HepG2 (cell line): ENCODE data around the gene ANTXR1. TPM values are rescaled to one million over a fixed set of nuclear protein-coding genes. Genes with fewer than 3 reads are reported as not detected.

Experiments
- ATAC-seq: fragments of 200-7000 bp; cut with Tn5 transposase; 3 replicates; pipeline ENCODE4 v1.9.1; 2020; ENCODE audit warnings: mild to moderate bottlenecking, moderate library complexity
- BruUV-seq: library from RNA; stranded (reverse); fragments of 400-500 nt; replicated peaks from 2 replicates; lab custom pipeline; 2021; lab: Mats Ljungman, UMichigan
- CTCF ChIA-PET: fragments of 300-600 bp; formaldehyde crosslinking; extraction: SDS; loops from one replicate; lab custom pipeline; 2021; ENCODE audit warnings: low total read pairs, inconsistent platforms, low intra/inter-chr PET ratio; lab: Yijun Ruan, JAX
- POLR2A ChIA-PET: fragments of 350-600 bp; sonication (Branson Sonifier 250); formaldehyde crosslinking; loops from one replicate; lab custom pipeline; 2020; ENCODE audit warnings: antibody characterized with exemption, inconsistent platforms; lab: Yijun Ruan, JAX
- DNase-seq: peaks from one replicate; pipeline ENCODE4 v3.0.0-alpha.2; 2015; ENCODE audit warnings: low spot score
- FAIRE-seq: peaks from 3 replicates; lab custom pipeline; 2011; peaks lifted over from hg19 to GRCh38; lab: Jason Lieb, UNC
- H2AFZ ChIP-seq: one replicate; pipeline ENCODE4 v1.6.1; 2011; ENCODE audit warnings: low read length, inconsistent platforms
- H3K27ac ChIP-seq: fragments of 300-600 bp; 3 replicates; pipeline ENCODE4 v1.8.0; 2011; ENCODE audit warnings: mixed run types, mild to moderate bottlenecking, mixed read lengths, low read length, inconsistent platforms; ENCODE audit not compliant: insufficient read depth; ENCODE audit errors: extremely low read length
- H3K27me3 ChIP-seq, 2 experiments: fragments of 200-600 bp in 1 of 2; 2 replicates in 1 of 2; 3 replicates in 1 of 2; pipeline versions ENCODE4 v1.6.0 to v1.8.0; 2011; ENCODE audit warnings: low read length in 2 of 2, mild to moderate bottlenecking in 2 of 2, moderate library complexity in 2 of 2, inconsistent platforms in 1 of 2; ENCODE audit not compliant: insufficient read depth in 2 of 2, control insufficient read depth in 1 of 2
- H3K36me3 ChIP-seq, 2 experiments: fragments of 200-600 bp in 1 of 2; replicated peaks in 1 of 2; 2 replicates in 1 of 2; 3 replicates in 1 of 2; pipeline versions ENCODE4 v1.5.1 to v1.8.0; 2011; ENCODE audit warnings: low read length in 2 of 2, inconsistent platforms in 1 of 2; ENCODE audit not compliant: insufficient read depth in 2 of 2, control insufficient read depth in 1 of 2
- H3K4me1 ChIP-seq: 2 replicates; pipeline ENCODE4 v1.5.1; 2012; ENCODE audit warnings: low read length, inconsistent platforms; ENCODE audit not compliant: insufficient read depth
- H3K4me2 ChIP-seq: 2 replicates; pipeline ENCODE4 v1.6.0; 2011; ENCODE audit warnings: low read depth, low read length, inconsistent platforms
- H3K4me3 ChIP-seq, 3 experiments: fragments of 200-600 bp in 1 of 3; sonication (generic), shearing (Covaris generic) in 1 of 3; replicated peaks in 1 of 3; 2 replicates each; pipeline ENCODE4 v1.5.1; 2011 to 2016; ENCODE audit warnings: low read length in 3 of 3, inconsistent platforms in 2 of 3, low read depth in 2 of 3, mild to moderate bottlenecking in 2 of 3, control low read depth in 1 of 3, mixed read lengths in 1 of 3; ENCODE audit not compliant: insufficient read depth in 1 of 3
- H3K79me2 ChIP-seq: one replicate; pipeline ENCODE4 v1.6.1; 2011; ENCODE audit warnings: low read length, inconsistent platforms; ENCODE audit not compliant: insufficient read depth
- H3K9ac ChIP-seq: 2 replicates; pipeline ENCODE4 v1.6.0; 2011; ENCODE audit warnings: mild to moderate bottlenecking, low read depth, low read length, inconsistent platforms; ENCODE audit not compliant: insufficient read depth
- H3K9me3 ChIP-seq: 2 replicates; pipeline ENCODE4 v1.5.1; 2012; ENCODE audit warnings: mild to moderate bottlenecking, low read length
- H4K20me1 ChIP-seq: 2 replicates; pipeline ENCODE4 v1.6.0; 2011; ENCODE audit warnings: inconsistent platforms, mild to moderate bottlenecking, low read length, moderate library complexity; ENCODE audit not compliant: insufficient read depth
- ISL2 ChIP-seq: sonication (generic); formaldehyde crosslinking; IDR thresholded peaks from 2 replicates; pipeline ENCODE4 v1.5.0; 2020; ENCODE audit warnings: missing genetic modification reagents
- KLF9 ChIP-seq: IDR thresholded peaks from 2 replicates; pipeline ENCODE4 v1.6.1; 2016; ENCODE audit warnings: low read depth
- MAFG ChIP-seq: sonication (generic); formaldehyde crosslinking; IDR thresholded peaks from 2 replicates; pipeline ENCODE4 v1.5.1; 2020; ENCODE audit warnings: mild to moderate bottlenecking, missing genetic modification reagents
- PAWR ChIP-seq: sonication (generic); formaldehyde crosslinking; IDR thresholded peaks from 2 replicates; pipeline ENCODE4 v1.4.0; 2020; ENCODE audit warnings: missing genetic modification reagents, mild to moderate bottlenecking, borderline replicate concordance
- RNF2 ChIP-seq: fragments of 450-650 bp; conservative IDR thresholded peaks from 2 replicates; pipeline ENCODE4 v1.6.1; 2016; ENCODE audit warnings: low read depth
- ZFP37 ChIP-seq: sonication (generic); formaldehyde crosslinking; IDR thresholded peaks from 2 replicates; pipeline ENCODE4 v1.4.0; 2020; ENCODE audit warnings: missing genetic modification reagents, borderline replicate concordance
- ZMYM4 ChIP-seq: sonication (generic); formaldehyde crosslinking; IDR thresholded peaks from 2 replicates; pipeline ENCODE4 v1.8.1; 2023; ENCODE audit warnings: mild to moderate bottlenecking, missing genetic modification reagents
- ZNF33B ChIP-seq: sonication (generic); formaldehyde crosslinking; IDR thresholded peaks from 2 replicates; pipeline ENCODE4 v1.5.1; 2020; ENCODE audit warnings: mild to moderate bottlenecking, missing genetic modification reagents
- WGBS: methylation state at CpG from one replicate; pipeline ENCODE4 v1.1.6; 2017; ENCODE audit warnings: low lambda C conversion rate; 5-methylcytosine and 5-hydroxymethylcytosine counted together
- in situ Hi-C: cut with HindIII; loops from 2 replicates; pipeline ENCODE4 v1.10.0; 2017; ENCODE audit warnings: low pct_unique_long_range_greater_than_20kb; ENCODE audit not compliant: extremely low pct_ligation_motif_present
- intact Hi-C: fragments of 100-400 bp; cut with micrococcal nuclease; formaldehyde crosslinking; loops from one replicate; pipeline ENCODE4 v1.10.0; 2022; ENCODE audit not compliant: unreplicated experiment
- polyA plus RNA-seq, 8 experiments: library from polyadenylated mRNA; depleted of rRNA in 3 of 8; stranded (reverse) in 7 of 8; unstranded in 1 of 8; fragments of >200 nt; fragmentation: Illumina TruSeq in 4 of 8; extraction: Trizol in 4 of 8; gene quantifications; 2 replicates each; pipeline versions ENCODE4 v1.2.1 to v1.2.3, GENCODE V29; 2011 to 2016; ENCODE audit warnings: low read depth in 4 of 8, missing spikeins in 1 of 8, mixed read lengths in 1 of 8; ENCODE audit not compliant: insufficient read depth in 1 of 8
- total RNA-seq, 5 experiments: library from RNA; depleted of rRNA; stranded (reverse); fragments of >200 nt; fragmentation: Illumina TruSeq; extraction: Trizol; gene quantifications; 2 replicates each; pipeline ENCODE4 v1.2.3, GENCODE V29; 2016; ENCODE audit warnings: low read depth in 1 of 5
- TF ChIP-seq, protein P1 (sequence below): sonication (generic); formaldehyde crosslinking; IDR thresholded peaks from 2 replicates; pipeline ENCODE4 v1.4.0; 2020; ENCODE audit warnings: missing genetic modification reagents, borderline replicate concordance
- TF ChIP-seq, protein P2 (sequence below): sonication (generic); formaldehyde crosslinking; IDR thresholded peaks from 2 replicates; pipeline ENCODE4 v1.4.0; 2020; ENCODE audit warnings: mild to moderate bottlenecking, missing genetic modification reagents, borderline replicate concordance

Gene ANTXR1
- total and polyA plus RNA-seq, 2 of the 13 experiments (the other 11 are each of a cell fraction or from before 2014, with no cell fraction given), result 4.5 to 12.7 TPM

DNA sequence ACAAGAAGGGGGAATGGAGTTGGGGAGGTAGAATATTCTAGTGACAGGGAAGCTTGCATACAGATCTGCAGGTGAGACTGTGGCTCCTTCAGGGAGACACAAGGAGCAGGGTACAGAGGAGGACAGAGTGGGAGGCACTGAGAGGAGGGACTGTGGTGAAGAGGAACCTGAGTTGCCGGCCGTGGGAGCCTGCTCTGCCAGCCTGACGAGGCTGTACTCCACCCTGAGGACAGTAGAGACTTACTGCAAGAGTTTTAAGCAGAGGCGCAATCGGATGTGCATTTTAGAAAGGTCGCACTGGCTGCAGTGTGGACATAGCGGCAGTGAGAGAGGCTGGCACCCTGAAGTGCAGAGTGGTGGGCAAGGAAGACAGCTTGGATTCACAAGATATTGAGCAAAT lies 188.3 kb downstream of the ANTXR1 start (continued):
- TF ChIP-seq, protein P1, sequence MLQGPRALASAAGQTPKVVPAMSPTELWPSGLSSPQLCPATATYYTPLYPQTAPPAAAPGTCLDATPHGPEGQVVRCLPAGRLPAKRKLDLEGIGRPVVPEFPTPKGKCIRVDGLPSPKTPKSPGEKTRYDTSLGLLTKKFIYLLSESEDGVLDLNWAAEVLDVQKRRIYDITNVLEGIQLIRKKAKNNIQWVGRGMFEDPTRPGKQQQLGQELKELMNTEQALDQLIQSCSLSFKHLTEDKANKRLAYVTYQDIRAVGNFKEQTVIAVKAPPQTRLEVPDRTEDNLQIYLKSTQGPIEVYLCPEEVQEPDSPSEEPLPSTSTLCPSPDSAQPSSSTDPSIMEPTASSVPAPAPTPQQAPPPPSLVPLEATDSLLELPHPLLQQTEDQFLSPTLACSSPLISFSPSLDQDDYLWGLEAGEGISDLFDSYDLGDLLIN (CRISPR knock-in tag), result no peak
- TF ChIP-seq KLF9 (CRISPR knock-in tag) (no peak), ZFP37 (no peak), RNF2 (no peak), ZMYM4 (CRISPR knock-in tag) (no peak)
- TF ChIP-seq, protein P2, sequence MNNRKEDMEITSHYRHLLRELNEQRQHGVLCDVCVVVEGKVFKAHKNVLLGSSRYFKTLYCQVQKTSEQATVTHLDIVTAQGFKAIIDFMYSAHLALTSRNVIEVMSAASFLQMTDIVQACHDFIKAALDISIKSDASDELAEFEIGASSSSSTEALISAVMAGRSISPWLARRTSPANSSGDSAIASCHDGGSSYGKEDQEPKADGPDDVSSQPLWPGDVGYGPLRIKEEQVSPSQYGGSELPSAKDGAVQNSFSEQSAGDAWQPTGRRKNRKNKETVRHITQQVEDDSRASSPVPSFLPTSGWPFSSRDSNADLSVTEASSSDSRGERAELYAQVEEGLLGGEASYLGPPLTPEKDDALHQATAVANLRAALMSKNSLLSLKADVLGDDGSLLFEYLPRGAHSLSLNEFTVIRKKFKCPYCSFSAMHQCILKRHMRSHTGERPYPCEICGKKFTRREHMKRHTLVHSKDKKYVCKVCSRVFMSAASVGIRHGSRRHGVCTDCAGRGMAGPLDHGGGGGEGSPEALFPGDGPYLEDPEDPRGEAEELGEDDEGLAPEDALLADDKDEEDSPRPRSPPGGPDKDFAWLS (CRISPR knock-in tag), result no peak

DNA sequence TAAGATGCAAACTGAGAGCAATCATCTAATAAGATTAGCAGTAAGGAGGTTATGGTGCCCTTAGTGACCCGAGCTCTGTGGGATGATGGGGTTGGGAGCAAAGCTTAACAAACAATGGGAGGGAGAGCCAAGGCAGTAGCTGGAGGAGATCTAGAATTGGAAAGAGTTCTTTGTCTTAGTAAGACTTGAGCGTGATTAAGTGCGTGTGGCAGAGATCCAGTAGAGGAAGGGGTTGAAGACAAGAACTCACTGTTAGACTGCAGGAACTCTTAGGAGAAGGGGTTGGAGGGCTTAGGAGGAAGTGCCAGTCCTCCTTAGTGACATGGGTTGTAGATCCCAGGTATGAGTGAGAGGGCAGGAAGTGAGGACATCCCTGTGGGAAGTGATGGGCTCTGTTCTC lies 189.3 kb downstream of the ANTXR1 start:
- over 99% methylated on average over 3 of the region's 3 CpGs for WGBS
- no peak for ATAC-seq
- BruUV-seq, result no TSS peak
- no peak overlapping the region for H3K9ac ChIP-seq
- intact Hi-C loops, result no loop called here
- ChIA-PET CTCF (no interaction called here), POLR2A (interaction anchor here (2.7 kb wide), 1 partner anchor 25 kb away, joined by 13 read pairs; no protein-coding TSS in a partner anchor)
- no peak for TF ChIP-seq ISL2 (CRISPR knock-in tag)
- no peak for TF ChIP-seq ZNF33B (CRISPR knock-in tag)
- no peak for TF ChIP-seq MAFG (CRISPR knock-in tag)
- TF ChIP-seq PAWR (CRISPR knock-in tag), result no peak
- peaks cover 2% of the 10 kb centered on the region; the same call in 1 of the 2 replicates for H3K9me3 ChIP-seq
- no peak overlapping the region for H3K4me3 ChIP-seq
- FAIRE-seq, result no peak
- no peak overlapping the region for H3K4me2 ChIP-seq
- no peaks in the 10 kb centered on the region for H3K79me2 ChIP-seq
- no peak overlapping the region for H3K27ac ChIP-seq
- H4K20me1 ChIP-seq, result no peaks in the 10 kb centered on the region
- H3K27me3 ChIP-seq, result no peaks in the 10 kb centered on the region
- peaks cover 0 to 3% of the 10 kb centered on the region in 2 experiments; a peak in 1 of 5 replicates for H3K36me3 ChIP-seq
- DNase-seq, result no peak
- in situ Hi-C loops, result no loop called here
- no peak overlapping the region for H2AFZ ChIP-seq
- H3K4me1 ChIP-seq, result peaks cover 78% of the 10 kb centered on the region
